Tibial artery (tissue), 4 donors: ENCODE measurements around the gene DTYMK.

Experiments
- DNase-seq, 2 donors: peaks; one replicate each; pipeline ENCODE4 v3.0.0-alpha.2; 2019
- H3K27ac ChIP-seq, 2 donors: fragments of 200-600 bp; sonication (generic) in 1 of 2; 1 replicate in 1 of 2; 2 replicates in 1 of 2; pipeline ENCODE4 v1.5.1; 2018 to 2019; ENCODE audit warnings: mild to moderate bottlenecking in 1 of 2
- H3K27me3 ChIP-seq, 2 donors: fragments of 200-600 bp; sonication (generic) in 1 of 2; one replicate each; pipeline versions ENCODE4 v1.5.1 to v1.6.0; 2016 to 2019
- H3K36me3 ChIP-seq, 3 donors: fragments of 200-600 bp; sonication (generic) in 2 of 3; one replicate each; pipeline ENCODE4 v1.5.1; 2016 to 2019; ENCODE audit warnings: mild to moderate bottlenecking in 2 of 3
- H3K4me1 ChIP-seq, 4 donors: fragments of 200-600 bp; sonication (generic) in 2 of 4; 1 replicate in 3 of 4; 2 replicates in 1 of 4; pipeline ENCODE4 v1.5.1; 2016 to 2019
- H3K4me3 ChIP-seq, 2 donors: fragments of 200-600 bp; sonication (generic) in 1 of 2; 1 replicate in 1 of 2; 2 replicates in 1 of 2; pipeline ENCODE4 v1.5.1; 2018 to 2019; ENCODE audit warnings: mild to moderate bottlenecking in 2 of 2
- H3K9me3 ChIP-seq, 3 donors: fragments of 200-600 bp; sonication (generic) in 1 of 3; one replicate each; pipeline ENCODE4 v1.5.1; 2016 to 2019
- intact Hi-C: fragments of 100-400 bp; cut with DNase I; formaldehyde crosslinking; loops from one replicate; pipeline ENCODE4 v1.15.0; 2023; ENCODE audit warnings: low total_unique reads
- TF ChIP-seq, protein P1 (sequence below), 2 experiments: fragments of 200-600 bp in 1 of 2; fragments of 450-650 bp in 1 of 2; IDR thresholded peaks; one replicate each; pipeline ENCODE4 v1.5.1; 2017 to 2019; ENCODE audit warnings: antibody characterized with exemption in 2 of 2, mild to moderate bottlenecking in 1 of 2, moderate library complexity in 1 of 2

The DTYMK gene

DNA sequence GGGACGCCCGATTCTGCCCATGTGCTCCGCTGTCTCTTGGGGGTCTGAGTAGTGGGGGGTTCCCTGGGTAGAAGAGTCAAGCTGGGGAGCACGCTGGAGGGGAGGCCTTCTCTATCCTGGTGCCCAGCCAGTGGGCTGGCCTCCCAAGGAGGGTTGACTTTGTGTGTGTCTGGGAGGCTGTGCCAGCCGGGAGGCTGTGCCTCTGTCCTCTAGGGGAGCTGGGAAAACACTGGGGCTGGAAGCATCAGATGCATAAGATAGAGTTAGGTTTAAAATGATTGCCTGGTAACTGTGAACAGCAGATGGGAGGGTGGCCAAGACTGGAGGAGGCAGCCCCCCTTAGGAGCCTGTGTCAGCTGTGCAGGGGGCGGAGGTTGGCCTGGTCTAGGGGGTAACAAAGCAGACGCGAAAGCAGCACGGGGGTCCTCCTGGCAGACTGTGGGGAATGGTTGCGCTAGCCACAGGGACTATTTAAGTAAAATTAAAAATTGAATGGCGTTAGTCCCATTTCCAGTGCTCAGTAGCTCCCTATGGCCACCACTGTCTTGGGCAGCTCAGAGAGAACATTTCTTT lies 16.5 kb upstream of the DTYMK start:
- Histone ChIP-seq H3K36me3 (peaks cover 26 to 39% (median 28%) of the 10 kb centered on the region in 3 donors), H3K4me3 (peak overlapping the region; percentile 83 to 87), H3K4me1 (peaks cover 0 to 26% (median 20%) of the 10 kb centered on the region in 4 donors), H3K27ac (peak overlapping the region; percentile 93 to 98), H3K27me3 (no peaks in the 10 kb centered on the region), H3K9me3 (no peaks in the 10 kb centered on the region)
- TF ChIP-seq, protein P1, sequence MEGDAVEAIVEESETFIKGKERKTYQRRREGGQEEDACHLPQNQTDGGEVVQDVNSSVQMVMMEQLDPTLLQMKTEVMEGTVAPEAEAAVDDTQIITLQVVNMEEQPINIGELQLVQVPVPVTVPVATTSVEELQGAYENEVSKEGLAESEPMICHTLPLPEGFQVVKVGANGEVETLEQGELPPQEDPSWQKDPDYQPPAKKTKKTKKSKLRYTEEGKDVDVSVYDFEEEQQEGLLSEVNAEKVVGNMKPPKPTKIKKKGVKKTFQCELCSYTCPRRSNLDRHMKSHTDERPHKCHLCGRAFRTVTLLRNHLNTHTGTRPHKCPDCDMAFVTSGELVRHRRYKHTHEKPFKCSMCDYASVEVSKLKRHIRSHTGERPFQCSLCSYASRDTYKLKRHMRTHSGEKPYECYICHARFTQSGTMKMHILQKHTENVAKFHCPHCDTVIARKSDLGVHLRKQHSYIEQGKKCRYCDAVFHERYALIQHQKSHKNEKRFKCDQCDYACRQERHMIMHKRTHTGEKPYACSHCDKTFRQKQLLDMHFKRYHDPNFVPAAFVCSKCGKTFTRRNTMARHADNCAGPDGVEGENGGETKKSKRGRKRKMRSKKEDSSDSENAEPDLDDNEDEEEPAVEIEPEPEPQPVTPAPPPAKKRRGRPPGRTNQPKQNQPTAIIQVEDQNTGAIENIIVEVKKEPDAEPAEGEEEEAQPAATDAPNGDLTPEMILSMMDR (IDR thresholded peaks at IDR 0.05), result no peak
- no peak for DNase-seq
- intact Hi-C loops, result no loop called here

DNA sequence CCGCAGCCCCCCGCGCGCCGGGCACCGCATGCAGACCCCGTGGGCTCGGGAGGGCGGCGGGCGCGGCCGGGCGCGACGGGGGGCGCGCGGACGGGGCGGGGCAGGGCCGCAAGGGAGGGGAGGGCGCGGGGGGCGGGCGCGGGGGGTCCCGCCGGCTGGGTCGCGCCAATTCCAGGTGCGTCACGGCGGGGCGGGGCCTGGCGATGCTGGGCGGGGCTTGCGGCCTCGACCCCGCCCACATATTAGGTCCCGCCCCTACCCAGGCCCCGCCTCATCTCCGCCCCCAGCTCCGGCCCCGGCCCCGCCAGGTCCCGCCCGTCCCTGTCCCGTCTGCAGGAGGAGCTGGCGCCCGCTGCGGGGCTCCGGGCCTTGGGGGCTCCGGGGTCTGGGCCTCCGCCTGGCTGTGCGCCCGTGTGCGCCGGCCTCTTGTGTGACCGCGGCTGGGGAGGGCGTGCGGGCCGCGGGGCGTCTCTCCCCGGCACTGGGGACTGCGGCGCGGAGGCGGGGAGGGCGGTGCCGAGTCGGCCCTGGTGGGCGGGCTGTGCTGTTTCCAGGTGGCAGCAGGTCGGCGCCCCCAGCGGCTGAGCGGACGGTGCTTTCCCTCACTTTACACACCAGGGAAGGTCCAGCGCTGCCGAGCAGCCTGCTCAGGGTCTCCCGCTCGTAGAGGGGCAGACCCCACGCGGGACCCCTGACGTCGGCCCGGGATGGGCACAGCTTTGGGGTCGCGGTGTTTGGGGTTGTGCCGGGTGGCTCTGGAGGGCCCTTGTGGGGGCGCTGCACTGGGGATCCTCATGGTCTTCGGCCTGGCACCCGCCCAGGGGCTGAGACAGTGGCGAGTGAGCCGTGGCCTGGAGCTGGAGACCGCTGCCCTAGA lies 15.8 kb upstream of the DTYMK start:
- no peaks in the 10 kb centered on the region for H3K9me3 ChIP-seq
- H3K27me3 ChIP-seq, result no peaks in the 10 kb centered on the region
- intact Hi-C loops, result no loop called here
- peaks cover 20 to 32% (median 21%) of the 10 kb centered on the region in 3 donors for H3K36me3 ChIP-seq
- peaks cover 0 to 26% (median 20%) of the 10 kb centered on the region in 4 donors for H3K4me1 ChIP-seq
- peak overlapping the region; percentile 93 to 98 for H3K27ac ChIP-seq
- peak overlapping the region; percentile 83 to 87 for H3K4me3 ChIP-seq
- peak; percentile 74 to 88 for DNase-seq
- TF ChIP-seq, protein P1 (IDR thresholded peaks at IDR 0.05), result peak; percentile 11 to 41

DNA sequence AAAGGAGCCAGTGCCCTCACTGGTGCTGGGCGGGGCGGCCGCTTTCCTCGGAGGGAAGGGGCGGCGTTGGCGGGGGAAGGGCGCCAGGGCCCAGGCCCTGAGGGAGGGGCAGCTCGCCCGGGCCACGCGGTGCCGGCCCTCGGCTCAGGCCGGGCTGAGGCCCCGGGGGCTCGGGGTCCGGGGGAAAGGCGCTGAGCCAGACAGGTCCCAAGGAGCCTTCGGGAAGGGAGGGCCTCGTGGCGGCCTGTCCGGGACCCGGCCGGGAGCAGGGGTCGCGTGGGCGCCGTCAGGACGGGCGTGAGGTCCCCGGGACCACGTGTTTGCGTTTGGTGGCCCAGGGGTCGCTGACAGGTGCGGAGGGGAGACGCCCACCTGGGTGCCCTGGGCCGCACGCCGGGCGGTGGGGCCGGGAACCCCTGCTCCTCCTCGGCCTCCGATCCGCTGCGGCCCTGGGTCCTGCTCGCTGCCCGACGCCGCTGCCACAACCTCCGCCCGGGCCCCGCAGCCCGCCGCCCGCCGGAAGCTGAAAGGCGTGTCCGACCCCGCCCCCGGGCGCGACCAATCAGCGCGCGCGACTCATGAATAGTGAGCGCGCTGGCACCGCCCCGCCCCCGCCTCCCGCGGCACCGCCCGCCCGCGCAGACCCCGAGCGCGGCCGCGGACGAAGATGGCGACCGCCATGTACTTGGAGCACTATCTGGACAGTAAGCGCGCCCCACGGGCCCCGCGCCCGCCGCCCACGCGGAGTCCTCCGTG lies 15.0 kb upstream of the DTYMK start, which contains the start of gene ING5:
TSS of gene ING5 (plus strand) at position 641 of the 756 bp plus-strand sequence. CDS start at position 668, 27 bp downstream.
- H3K9me3 ChIP-seq, result no peaks in the 10 kb centered on the region
- H3K27me3 ChIP-seq, result no peaks in the 10 kb centered on the region
- intact Hi-C loops, result loop anchor here (1.0 kb wide), 1 partner anchor 64 kb away; the partner anchor contains the start of genes ATG4B and THAP4
- peak within 1 kb of the TSS; percentile 83 to 87 for H3K4me3 ChIP-seq
- H3K27ac ChIP-seq, result peak within 1 kb of the TSS; percentile 93 to 98
- peaks cover 0 to 26% (median 20%) of the 10 kb centered on the region in 4 donors for H3K4me1 ChIP-seq
- peak; percentile 97 to 98 for DNase-seq
- peaks cover 12 to 23% (median 12%) of the 10 kb centered on the region in 3 donors for H3K36me3 ChIP-seq
- TF ChIP-seq, protein P1 (IDR thresholded peaks at IDR 0.05), result no peak

DNA sequence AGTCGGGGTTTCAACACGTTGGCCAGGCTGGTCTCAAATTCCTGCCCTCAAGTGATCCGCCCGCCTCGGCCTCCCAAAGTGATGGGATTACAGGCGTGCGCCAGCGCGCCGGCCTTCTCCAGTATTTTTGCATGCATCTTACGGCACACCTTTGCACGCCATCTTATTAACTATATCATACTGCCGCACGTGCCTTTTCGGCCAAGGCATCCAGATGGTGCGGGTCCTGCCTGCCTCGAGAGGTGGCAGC lies 14.5 kb upstream of the DTYMK start:
- peak overlapping the region; percentile 93 to 98 for H3K27ac ChIP-seq
- intact Hi-C loops, result loop anchor here (1.0 kb wide), 1 partner anchor 64 kb away; the partner anchor contains the start of genes ATG4B and THAP4

DNA sequence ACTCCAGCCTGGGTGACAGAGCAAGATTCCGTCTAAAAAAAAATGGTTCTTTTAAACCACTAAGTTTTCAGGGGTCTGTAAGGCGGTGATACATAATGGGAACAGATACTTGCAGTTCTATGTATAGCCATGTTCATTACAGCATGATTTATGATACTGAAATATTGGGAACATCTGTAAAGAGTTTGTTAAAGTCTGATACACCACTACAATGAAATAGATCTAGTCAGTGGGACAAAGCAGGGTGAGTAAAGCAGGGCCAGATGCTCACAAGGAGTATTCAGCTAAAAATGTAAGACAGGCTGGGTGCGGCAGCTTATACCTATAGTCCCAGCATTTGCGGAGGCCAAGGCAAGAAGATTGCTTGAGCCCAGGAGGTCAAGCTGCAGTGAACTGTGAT lies 9.0 kb upstream of the DTYMK start:
- intact Hi-C loops, result no loop called here
- peaks cover 2 to 37% (median 11%) of the 10 kb centered on the region in 3 donors for H3K36me3 ChIP-seq
- TF ChIP-seq, protein P1 (IDR thresholded peaks at IDR 0.05), result no peak

More for the DNA sequence above, 14.5 kb upstream of the DTYMK start:
- no peak for DNase-seq
- no peaks in the 10 kb centered on the region for H3K9me3 ChIP-seq
- no peaks in the 10 kb centered on the region for H3K27me3 ChIP-seq
- peaks cover 7 to 21% (median 7%) of the 10 kb centered on the region in 3 donors for H3K36me3 ChIP-seq
- TF ChIP-seq, protein P1 (IDR thresholded peaks at IDR 0.05), result peak; percentile 46 to 59
- peaks cover 0 to 26% (median 20%) of the 10 kb centered on the region in 4 donors for H3K4me1 ChIP-seq
- peak overlapping the region; percentile 83 to 87 for H3K4me3 ChIP-seq

More for the DNA sequence above, 9.0 kb upstream of the DTYMK start:
- DNase-seq, result no peak
- Histone ChIP-seq H3K4me3 (no peak overlapping the region), H3K27me3 (no peaks in the 10 kb centered on the region), H3K4me1 (peaks cover 0 to 5% (median 2%) of the 10 kb centered on the region in 4 donors), H3K27ac (no peak overlapping the region), H3K9me3 (no peaks in the 10 kb centered on the region)
